ENCODE results near the gene PI3.

DNA sequence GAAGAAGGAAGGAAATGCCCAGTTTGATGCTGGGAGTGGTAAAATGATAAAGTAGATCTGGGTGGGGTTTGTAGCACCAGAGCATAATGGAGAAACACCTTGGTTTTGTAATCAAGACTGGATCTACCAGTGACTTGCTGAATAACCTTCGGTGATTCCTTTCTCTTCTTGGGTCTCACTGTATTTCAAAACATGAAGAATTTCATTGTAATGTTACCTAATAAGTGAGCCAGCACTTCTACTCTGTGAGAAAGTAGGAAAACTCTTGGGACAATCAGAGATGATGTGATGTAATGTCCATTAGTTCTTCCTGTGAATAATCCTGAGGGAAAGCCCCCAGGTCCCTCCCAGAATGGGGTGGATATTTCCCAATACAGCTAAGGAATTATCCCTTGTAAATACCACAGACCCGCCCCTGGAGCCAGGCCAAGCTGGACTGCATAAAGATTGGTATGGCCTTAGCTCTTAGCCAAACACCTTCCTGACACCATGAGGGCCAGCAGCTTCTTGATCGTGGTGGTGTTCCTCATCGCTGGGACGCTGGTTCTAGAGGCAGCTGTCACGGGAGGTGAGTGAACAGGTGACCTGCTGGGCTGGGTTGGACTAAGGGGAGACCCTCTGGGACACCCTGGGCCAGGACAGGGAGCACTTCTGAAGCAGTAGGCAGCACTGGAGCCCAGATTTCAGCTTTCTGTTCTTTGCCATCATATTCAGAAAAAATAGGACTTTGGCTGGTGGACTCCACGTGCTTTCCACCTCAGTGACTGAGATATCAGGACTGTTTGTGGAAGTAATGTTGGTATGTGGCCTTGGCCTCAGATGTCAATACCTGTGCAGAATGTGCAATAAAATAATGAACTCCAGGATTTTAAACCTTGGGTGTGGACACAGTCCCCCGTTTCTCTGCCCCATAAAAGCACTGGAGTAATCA, at the start of gene PI3:
- TF ChIP-seq RNF2 (IDR thresholded peaks at IDR 0.05): no peak
- no peak for TF ChIP-seq RAD21 (CRISPR knock-in tag; conservative IDR thresholded peaks at IDR 0.05 in 1 of 2, IDR thresholded peaks at IDR 0.05 in 1 of 2)
- TF ChIP-seq, protein P1, sequence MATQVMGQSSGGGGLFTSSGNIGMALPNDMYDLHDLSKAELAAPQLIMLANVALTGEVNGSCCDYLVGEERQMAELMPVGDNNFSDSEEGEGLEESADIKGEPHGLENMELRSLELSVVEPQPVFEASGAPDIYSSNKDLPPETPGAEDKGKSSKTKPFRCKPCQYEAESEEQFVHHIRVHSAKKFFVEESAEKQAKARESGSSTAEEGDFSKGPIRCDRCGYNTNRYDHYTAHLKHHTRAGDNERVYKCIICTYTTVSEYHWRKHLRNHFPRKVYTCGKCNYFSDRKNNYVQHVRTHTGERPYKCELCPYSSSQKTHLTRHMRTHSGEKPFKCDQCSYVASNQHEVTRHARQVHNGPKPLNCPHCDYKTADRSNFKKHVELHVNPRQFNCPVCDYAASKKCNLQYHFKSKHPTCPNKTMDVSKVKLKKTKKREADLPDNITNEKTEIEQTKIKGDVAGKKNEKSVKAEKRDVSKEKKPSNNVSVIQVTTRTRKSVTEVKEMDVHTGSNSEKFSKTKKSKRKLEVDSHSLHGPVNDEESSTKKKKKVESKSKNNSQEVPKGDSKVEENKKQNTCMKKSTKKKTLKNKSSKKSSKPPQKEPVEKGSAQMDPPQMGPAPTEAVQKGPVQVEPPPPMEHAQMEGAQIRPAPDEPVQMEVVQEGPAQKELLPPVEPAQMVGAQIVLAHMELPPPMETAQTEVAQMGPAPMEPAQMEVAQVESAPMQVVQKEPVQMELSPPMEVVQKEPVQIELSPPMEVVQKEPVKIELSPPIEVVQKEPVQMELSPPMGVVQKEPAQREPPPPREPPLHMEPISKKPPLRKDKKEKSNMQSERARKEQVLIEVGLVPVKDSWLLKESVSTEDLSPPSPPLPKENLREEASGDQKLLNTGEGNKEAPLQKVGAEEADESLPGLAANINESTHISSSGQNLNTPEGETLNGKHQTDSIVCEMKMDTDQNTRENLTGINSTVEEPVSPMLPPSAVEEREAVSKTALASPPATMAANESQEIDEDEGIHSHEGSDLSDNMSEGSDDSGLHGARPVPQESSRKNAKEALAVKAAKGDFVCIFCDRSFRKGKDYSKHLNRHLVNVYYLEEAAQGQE (IDR thresholded peaks at IDR 0.05; ENCODE audit: borderline replicate concordance): no peak
- TF ChIP-seq, protein P1 (CRISPR knock-in tag; IDR thresholded peaks at IDR 0.05; ENCODE audit: low read depth): no peak
- TF ChIP-seq FOXJ3 (CRISPR knock-in tag; IDR thresholded peaks at IDR 0.05): no peak
- no peak for TF ChIP-seq ZFPM2 (CRISPR knock-in tag; IDR thresholded peaks at IDR 0.05)
- no peak for TF ChIP-seq CTCF (IDR thresholded peaks at IDR 0.05 in 2 of 3, conservative IDR thresholded peaks at IDR 0.05 in 1 of 3; ENCODE audit: insufficient read depth in 2 of 3, low read depth in 1 of 3, low read length in 3 of 3)

Measured in K562 (cell line).